NCI-H2196 (cell line): ENCODE data around the gene MYO1C.
"Not testable (repeated sequence)": the region's sequence is repeated elsewhere in the genome, so short reads cannot be mapped to it uniquely, and the experiment has no call there.

Experiments
- DNase-seq: peaks from one replicate; lab custom pipeline; 2025; ENCODE audit not compliant: unreplicated experiment; lab: John Stamatoyannopoulos, UW

MYO1C gene

GRCh38 chr17:1509290-1509881, 16.9 kb upstream of the MYO1C start:
- no peak for DNase-seq

GRCh38 chr17:1508709-1509108, 16.2 kb upstream of the MYO1C start:
- DNase-seq, result not testable (repeated sequence)

GRCh38 chr17:1506649-1507267, 14.3 kb upstream of the MYO1C start:
- no peak for DNase-seq

- no peak for DNase-seq
Measured at GRCh38 chr17:1505586-1505985, 13.1 kb upstream of the MYO1C start.

- no peak for DNase-seq
Measured at GRCh38 chr17:1504866-1505265, 12.4 kb upstream of the MYO1C start.

GRCh38 chr17:1503699-1504098, 11.2 kb upstream of the MYO1C start:
- DNase-seq, result no peak

GRCh38 chr17:1498869-1499268, 6.4 kb upstream of the MYO1C start:
- no peak for DNase-seq

- DNase-seq, result no peak
Measured at GRCh38 chr17:1498233-1498632, 5.7 kb upstream of the MYO1C start.

- no peak for DNase-seq
Measured at GRCh38 chr17:1497831-1498230, 5.3 kb upstream of the MYO1C start.

GRCh38 chr17:1496869-1497268, 4.4 kb upstream of the MYO1C start:
- no peak for DNase-seq

GRCh38 chr17:1495265-1495989, 2.9 kb upstream of the MYO1C start:
- no peak for DNase-seq

- DNase-seq, result no peak
Measured at GRCh38 chr17:1494736-1495253, 2.3 kb upstream of the MYO1C start.

GRCh38 chr17:1494203-1494602, 1.7 kb upstream of the MYO1C start:
- DNase-seq, result no peak

- DNase-seq, result no peak
Measured at GRCh38 chr17:1493291-1493980, 950 bp upstream of the MYO1C start.

- DNase-seq, result peak; percentile 39
Measured at GRCh38 chr17:1491443-1492248, 840 bp downstream of the MYO1C start.

GRCh38 chr17:1490643-1491442, 1.6 kb downstream of the MYO1C start:
- peak; percentile 15 for DNase-seq

GRCh38 chr17:1488826-1489270, 3.6 kb downstream of the MYO1C start:
- no peak for DNase-seq

GRCh38 chr17:1487939-1488825, 4.3 kb downstream of the MYO1C start:
- peak; percentile 58 for DNase-seq
